Activated CD8-positive, alpha-beta memory T cell treated with anti-CD3 and anti-CD28 coated beads, Interleukin-2, amount 50 U/mL, for 1 hour (primary cell): Measurements from ENCODE around the gene ZMYND8.
"Not testable (repeated sequence)": the region's sequence is repeated elsewhere in the genome, so short reads cannot be mapped to it uniquely, and the experiment has no call there.

ENCODE experiments used
- DNase-seq: peaks from one replicate; pipeline ENCODE4 v3.0.0-alpha.2; 2020; ENCODE audit errors: extremely low read depth

Gene ZMYND8

DNA sequence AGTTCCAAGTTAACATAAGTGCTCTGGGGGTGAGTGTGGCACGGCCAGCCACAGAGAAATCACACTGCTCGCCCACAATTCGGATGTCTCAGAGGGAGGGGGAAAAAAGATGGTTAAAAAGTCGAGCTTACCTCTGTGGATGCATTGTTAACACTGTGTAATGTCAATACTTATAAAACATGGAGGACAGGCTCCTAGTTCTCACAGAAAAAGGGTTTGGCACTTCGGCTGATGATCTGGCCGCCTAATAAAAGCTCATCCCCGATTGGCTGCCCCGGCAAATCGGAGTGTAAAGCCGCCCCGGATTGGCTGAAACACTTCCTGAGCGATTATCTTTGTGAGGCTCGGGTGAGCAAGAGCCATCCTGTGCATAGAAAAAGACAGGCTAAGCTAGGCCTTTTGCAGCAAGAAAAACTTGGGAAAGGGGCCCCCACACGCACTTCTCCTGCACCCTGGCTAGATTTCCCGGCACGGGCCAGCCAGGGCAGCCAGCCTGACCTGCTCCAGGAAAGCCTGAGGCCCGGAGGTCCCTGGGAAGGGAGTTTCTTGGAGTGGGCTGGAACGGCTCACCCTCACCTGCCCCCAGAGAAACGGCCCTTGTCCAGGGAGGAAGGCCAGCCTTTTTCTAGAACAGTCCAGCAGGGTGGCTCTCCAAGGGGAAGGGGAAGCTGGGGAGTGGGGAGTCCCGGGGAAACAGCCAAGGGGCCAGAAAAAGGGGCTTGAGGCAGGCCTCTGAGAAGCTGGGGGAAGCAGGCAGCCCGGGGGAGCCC lies at the start of gene ZMYND8:
Gene ZMYND8, minus strand, starts transcription at position 174 of the 770 bp plus-strand sequence. Its CDS starts 29 bp downstream, at position 145.
- peak; percentile 76 for DNase-seq

- DNase-seq = no peak
Observed at GRCh38 chr20:47405775-47406325, 49.4 kb upstream of the ZMYND8 start.

DNA sequence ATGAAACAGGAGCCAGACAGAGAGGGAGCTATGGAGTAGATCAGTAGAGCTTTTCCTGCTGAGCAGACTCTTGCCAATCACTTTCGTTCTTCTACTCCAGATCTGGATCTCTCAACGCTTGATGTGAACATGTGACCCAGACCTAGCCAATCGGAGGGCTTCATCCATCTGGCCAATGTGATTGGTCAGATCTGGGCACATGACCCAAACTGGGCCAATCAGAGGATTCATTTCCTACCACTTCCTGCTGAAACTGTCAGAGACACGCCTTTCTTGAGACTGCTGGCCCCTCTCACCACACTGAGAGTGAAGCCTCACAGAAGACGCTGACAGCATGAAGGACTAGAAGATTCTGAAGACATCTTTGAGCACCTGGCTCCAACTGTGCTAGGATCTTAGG lies 44.2 kb upstream of the ZMYND8 start:
- DNase-seq = no peak

DNA sequence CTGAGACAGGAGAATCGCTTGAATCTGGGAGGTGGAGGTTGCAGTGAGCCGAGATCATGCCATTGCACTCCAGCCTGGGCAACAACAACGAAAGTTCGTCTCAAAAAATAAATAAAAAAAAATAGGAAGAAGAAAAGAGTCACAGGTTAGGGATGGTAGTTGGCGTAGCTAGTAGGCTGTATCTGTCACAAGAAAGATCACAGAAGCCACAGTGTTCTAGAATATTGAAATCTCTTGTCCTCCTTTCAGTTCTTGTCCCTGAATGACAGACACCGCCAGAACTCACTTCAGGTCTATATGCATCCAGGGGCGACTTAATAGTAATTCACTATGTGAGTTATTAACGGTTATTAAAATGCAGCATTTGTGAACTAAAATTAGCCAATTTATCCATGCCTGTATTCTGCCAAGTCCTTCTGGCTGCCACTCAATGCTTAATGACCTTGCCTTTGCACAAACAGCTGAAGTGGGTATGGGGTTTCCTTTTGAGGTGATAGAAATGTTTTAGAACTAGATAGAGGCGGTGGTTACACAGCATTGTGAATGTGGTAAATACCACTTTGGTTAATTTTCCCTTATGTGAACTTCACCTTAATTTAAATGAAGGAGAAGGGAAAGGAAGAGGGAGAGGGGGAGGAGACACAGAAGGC lies 41.3 kb upstream of the ZMYND8 start:
- no peak for DNase-seq

DNA sequence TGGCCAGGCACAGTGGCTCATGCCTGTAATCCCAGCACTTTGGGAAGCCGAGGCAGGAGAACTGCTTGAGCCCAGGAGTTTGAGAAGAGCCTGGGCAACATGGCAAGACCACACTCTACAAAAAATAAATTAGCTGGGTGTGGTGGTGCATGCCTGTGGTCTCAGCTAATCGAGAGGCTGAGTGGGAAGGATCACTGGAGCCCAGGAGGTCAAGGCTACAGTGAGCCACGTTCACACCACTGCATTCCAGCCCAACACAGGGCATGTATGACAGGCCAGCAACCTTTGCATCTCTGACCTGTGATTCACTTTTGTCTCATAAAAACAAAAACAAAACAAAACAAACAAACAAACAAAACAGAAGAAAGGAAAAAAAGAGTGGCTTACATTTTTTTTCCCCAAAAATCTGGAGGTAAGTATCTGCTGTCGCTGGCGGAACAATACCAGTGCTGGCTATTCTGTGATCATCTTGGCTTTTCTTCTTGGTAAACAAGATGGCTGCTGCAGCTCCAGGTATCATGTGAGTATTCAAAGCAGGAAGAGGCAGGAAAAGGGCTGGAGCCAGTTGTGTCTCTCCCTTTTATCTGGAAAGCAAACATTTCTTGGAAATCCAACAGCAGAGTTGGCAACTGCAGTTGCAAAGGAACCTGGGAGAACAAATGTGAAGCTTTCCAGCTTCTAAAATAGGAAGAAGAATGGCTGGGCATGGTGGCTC lies 40.4 kb upstream of the ZMYND8 start:
- no peak for DNase-seq

DNA sequence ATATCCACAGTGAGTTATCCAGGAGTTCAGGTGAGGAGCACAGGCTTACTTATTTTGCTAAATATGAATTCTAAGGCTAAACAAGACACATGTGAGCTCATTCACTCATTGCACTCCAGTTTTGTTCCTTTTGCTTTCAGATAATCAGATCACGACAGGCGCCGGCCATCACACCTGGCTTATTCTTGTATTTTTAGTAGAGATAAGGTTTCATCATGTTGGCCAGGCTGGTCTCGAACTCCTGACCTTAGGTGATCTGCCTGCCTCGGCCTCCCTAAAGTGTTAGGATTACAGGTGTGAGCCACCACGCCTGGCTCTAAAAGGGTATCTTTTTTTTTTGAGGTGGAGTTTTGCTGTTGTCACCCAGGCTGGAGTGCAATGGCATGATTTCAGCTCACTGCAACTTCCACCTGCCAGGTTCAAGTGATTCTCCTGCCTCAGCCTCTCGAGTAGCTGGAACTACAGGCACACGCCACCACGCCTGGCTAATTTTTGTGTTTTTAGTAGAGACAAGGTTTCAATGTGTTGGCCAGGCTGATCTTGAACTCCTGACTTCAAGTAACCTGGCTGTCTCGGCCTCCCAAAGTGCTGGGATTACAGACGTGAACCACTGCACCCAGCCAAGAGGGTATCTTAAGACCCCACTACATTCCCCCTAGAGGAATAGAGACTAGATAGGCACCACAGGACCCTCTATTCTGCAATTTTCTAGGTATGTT lies 37.5 kb upstream of the ZMYND8 start:
- not testable (repeated sequence) for DNase-seq

DNA sequence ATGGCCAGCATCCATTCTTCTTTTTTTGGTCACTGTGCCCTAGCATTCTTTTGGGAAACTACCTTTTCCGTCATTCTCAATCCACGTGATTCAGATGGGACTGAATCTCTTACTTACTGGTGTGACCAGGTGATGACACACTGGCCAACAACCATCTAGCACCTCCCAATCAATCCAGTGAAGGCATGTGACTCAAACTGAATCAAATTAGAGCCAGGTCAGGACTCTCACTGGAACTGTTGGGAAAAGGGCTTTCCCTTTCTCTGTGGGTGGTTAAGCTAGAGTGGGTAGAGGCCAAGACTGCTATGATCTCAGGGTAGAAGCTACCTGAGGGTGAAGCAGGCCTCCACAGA lies 36.2 kb upstream of the ZMYND8 start:
- DNase-seq = no peak

GRCh38 chr20:47392015-47392720 lies 35.7 kb upstream of the ZMYND8 start:
- no peak for DNase-seq

- DNase-seq = no peak
Observed at GRCh38 chr20:47391276-47392010, 34.9 kb upstream of the ZMYND8 start.

GRCh38 chr20:47389867-47390347 lies 33.4 kb upstream of the ZMYND8 start:
- no peak for DNase-seq

DNA sequence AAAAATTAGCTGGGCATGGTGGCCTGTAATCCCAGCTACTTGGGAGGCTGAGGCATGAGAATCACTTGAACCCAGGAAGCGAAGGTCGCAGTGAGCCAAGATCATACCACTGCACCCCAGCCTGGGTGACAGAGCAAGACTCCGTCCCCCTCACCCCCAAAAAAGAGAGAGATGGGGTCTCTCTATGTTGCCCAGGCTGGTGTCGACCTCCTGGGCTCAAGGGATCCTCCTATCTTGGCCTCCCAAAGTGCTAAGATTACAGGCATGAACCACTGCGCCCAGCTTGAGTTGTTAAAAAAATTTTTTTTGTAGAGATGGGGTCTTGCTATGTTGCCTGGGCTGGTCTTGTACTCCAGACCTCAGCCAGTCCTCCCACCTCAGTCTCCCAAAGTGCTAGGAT lies 29.5 kb upstream of the ZMYND8 start:
- not testable (repeated sequence) for DNase-seq

- DNase-seq = no peak
Observed at GRCh38 chr20:47382746-47383415, 26.4 kb upstream of the ZMYND8 start.

DNA sequence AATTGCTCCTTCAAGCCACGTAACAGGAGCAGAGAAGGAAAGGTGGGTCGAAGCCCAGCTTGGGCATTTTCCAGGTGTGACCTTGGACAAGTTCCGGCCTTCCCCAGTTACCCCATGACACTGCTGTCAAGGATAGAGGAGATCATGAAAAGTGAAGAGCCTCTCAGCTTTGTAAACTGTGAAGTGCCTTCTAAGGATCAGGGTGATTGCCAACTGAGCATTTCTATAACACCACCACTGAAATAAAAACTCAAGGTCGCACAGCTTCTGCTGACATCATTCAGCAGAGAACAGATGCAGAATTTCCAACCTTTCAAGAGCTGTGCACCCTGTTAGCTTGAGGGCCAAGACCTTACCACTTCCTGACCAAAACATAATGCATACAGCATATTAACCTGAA lies 24.0 kb upstream of the ZMYND8 start:
- DNase-seq = no peak

DNA sequence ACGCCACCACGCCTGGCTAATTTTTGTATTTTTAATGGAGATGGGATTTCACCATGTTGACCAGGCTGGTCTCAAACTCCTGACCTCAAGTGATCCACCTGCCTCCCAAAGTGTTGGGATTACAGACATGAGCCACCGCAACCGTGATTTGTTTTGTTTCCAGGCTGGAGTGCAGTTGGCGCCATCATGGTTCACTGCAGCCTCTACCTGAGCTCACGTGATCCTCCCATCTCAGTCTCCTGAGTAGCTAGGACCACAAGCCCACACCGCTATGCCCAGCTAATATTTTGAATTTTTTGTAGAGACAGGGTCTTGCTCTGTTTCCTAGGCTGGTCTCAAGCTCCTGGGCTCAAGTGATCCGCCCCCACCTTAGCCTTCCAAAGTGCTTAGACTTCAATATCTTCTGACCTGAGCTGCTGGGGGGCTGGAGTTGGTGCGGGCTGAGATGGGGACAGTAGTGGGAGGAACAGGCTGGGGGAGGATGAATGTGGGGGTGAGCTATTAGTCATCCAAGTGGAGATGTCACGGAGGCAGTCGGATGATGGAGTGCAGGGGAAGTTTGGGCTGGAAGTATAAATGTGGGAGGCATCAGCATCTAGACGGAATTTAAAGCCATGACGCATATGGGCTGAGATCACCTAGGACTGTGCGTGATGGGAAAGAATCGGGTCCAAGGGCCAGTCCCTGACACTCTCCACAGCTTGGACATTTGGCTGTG lies 23.1 kb upstream of the ZMYND8 start:
- no peak for DNase-seq

GRCh38 chr20:47377122-47377722 lies 20.7 kb upstream of the ZMYND8 start:
- DNase-seq = no peak

GRCh38 chr20:47376096-47376643 lies 19.7 kb upstream of the ZMYND8 start:
- not testable (repeated sequence) for DNase-seq

- not testable (repeated sequence) for DNase-seq
Observed at GRCh38 chr20:47374121-47374520, 17.6 kb upstream of the ZMYND8 start.

- no peak for DNase-seq
Observed at GRCh38 chr20:47373206-47373733, 16.8 kb upstream of the ZMYND8 start.
